Gastrocnemius medialis (tissue), 4 donors: ENCODE measurements around the gene SH3BP2. TPM values are rescaled to one million over a fixed set of nuclear protein-coding genes. Genes with fewer than 3 reads are reported as not detected.

Experiments used
- ATAC-seq, 2 donors: fragments of 150-250 bp; one replicate each; pipeline ENCODE4 v1.9.1; 2016
- DNase-seq, 2 donors: peaks; one replicate each; pipeline ENCODE4 v3.0.0-alpha.2; 2019
- H3K27ac ChIP-seq, 4 donors: fragments of 200-600 bp; sonication (generic); 1 replicate in 1 of 4; 2 replicates in 3 of 4; pipeline ENCODE4 v1.5.1; 2016 to 2018; ENCODE audit warnings: mild to moderate bottlenecking in 2 of 4, moderate library complexity in 1 of 4
- H3K27me3 ChIP-seq, 3 donors: fragments of 200-600 bp; sonication (generic) in 2 of 3; 1 replicate in 1 of 3; 2 replicates in 2 of 3; pipeline versions ENCODE4 v1.5.1 to v1.6.0; 2016 to 2019; ENCODE audit warnings: mild to moderate bottlenecking in 1 of 3, moderate library complexity in 1 of 3
- H3K36me3 ChIP-seq, 2 donors: fragments of 200-600 bp; sonication (generic) in 1 of 2; one replicate each; pipeline ENCODE4 v1.5.1; 2017 to 2018
- H3K4me1 ChIP-seq, 2 donors: fragments of 200-600 bp; sonication (generic) in 1 of 2; one replicate each; pipeline ENCODE4 v1.5.1; 2016 to 2017; ENCODE audit warnings: mild to moderate bottlenecking in 2 of 2
- H3K4me3 ChIP-seq, 4 donors: fragments of 200-600 bp; sonication (generic) in 3 of 4; 1 replicate in 1 of 4; 2 replicates in 3 of 4; pipeline ENCODE4 v1.5.1; 2016 to 2019; ENCODE audit warnings: mild to moderate bottlenecking in 2 of 4
- H3K9me3 ChIP-seq, 3 donors: fragments of 200-600 bp; sonication (generic) in 2 of 3; 1 replicate in 1 of 3; 2 replicates in 2 of 3; pipeline ENCODE4 v1.5.1; 2016 to 2019
- POLR2A ChIP-seq, 2 donors: fragments of 450-650 bp; IDR thresholded peaks; one replicate each; pipeline ENCODE4 v1.6.1; 2017; ENCODE audit warnings: antibody characterized with exemption in 2 of 2, mild to moderate bottlenecking in 2 of 2, moderate library complexity in 2 of 2
- in situ Hi-C, 4 donors: fragments of 200-750 bp; cut with MboI; loops; one replicate each; pipeline versions ENCODE4 v1.15.0 to v1.8.0; 2017; ENCODE audit warnings: low sequenced_read_pairs in 4 of 4
- intact Hi-C: fragments of 100-400 bp; cut with DNase I; formaldehyde crosslinking; loops from one replicate; pipeline ENCODE4 v1.15.1; 2023; ENCODE audit warnings: low total_unique reads
- total RNA-seq, 4 donors: library from RNA; depleted of rRNA; stranded (reverse); fragments of >200 nt; gene quantifications; one replicate each; pipeline versions ENCODE4 v1.1.0 to v1.2.3, GENCODE V29; 2016
- TF ChIP-seq, protein P1 (sequence below), 5 experiments: fragments of 450-650 bp in 3 of 5; fragments of 200-600 bp in 2 of 5; sonication (generic) in 2 of 5; IDR thresholded peaks in 4 of 5; conservative IDR thresholded peaks in 1 of 5; 1 replicate in 4 of 5; 2 replicates in 1 of 5; pipeline ENCODE4 v1.5.1; 2016 to 2019; ENCODE audit warnings: antibody characterized with exemption in 5 of 5, mild to moderate bottlenecking in 3 of 5, moderate library complexity in 3 of 5

The SH3BP2 gene
- total RNA-seq, 4 donors from 2014 or later: 4.8 to 21.5 (median 12.0) TPM

DNA sequence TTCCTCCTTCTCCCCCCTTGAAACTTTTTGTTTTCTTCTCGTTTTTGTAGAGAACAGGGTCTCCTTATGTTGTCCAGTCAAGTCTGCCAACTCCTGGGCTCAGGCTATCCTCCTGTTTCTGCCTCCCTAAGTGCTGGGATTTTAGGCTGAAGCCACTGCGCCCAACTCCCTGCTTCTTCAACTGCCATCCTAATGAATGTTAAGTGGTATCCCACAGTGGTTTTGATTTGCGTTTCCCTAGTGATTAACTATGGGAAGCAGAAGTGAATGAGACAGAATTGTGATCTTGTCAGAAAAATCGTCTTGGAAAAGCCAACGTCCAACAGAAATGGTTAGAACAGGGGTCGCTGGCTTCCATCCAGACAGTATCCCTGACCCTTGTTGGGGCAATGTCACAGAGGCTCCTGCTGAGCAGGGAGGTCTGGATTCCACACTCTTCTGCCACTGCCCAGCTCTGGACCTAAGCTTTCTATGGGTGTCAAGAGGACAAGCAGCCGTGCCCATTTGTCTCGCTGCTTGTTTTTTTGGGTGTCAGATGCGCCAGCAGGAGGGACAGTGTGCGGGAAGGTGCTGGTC, 49.9 kb downstream of the SH3BP2 start:
- Histone ChIP-seq H3K4me3 (peak overlapping the region; percentile 85 to 99 (median 89)), H3K4me1 (peaks cover 36 to 38% of the 10 kb centered on the region in 2 donors), H3K36me3 (no peaks in the 10 kb centered on the region), H3K27ac (peak overlapping the region; percentile 92 to 97 (median 96)), H3K9me3 (no peaks in the 10 kb centered on the region), H3K27me3 (no peaks in the 10 kb centered on the region)
- intact Hi-C loops (loop anchor here (2.0 to 5.0 kb wide), 3 partner anchors 30 to 92 kb away; partner anchors contain the start of gene TNIP2), in situ Hi-C loops (no loop called here)
- ATAC-seq (peak; percentile 8 to 26), DNase-seq (no peak)
- TF ChIP-seq, protein P1, sequence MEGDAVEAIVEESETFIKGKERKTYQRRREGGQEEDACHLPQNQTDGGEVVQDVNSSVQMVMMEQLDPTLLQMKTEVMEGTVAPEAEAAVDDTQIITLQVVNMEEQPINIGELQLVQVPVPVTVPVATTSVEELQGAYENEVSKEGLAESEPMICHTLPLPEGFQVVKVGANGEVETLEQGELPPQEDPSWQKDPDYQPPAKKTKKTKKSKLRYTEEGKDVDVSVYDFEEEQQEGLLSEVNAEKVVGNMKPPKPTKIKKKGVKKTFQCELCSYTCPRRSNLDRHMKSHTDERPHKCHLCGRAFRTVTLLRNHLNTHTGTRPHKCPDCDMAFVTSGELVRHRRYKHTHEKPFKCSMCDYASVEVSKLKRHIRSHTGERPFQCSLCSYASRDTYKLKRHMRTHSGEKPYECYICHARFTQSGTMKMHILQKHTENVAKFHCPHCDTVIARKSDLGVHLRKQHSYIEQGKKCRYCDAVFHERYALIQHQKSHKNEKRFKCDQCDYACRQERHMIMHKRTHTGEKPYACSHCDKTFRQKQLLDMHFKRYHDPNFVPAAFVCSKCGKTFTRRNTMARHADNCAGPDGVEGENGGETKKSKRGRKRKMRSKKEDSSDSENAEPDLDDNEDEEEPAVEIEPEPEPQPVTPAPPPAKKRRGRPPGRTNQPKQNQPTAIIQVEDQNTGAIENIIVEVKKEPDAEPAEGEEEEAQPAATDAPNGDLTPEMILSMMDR (IDR thresholded peaks at IDR 0.05 in 4 of 5, conservative IDR thresholded peaks at IDR 0.05 in 1 of 5): no peak
- no peak for TF ChIP-seq POLR2A (IDR thresholded peaks at IDR 0.05)

DNA sequence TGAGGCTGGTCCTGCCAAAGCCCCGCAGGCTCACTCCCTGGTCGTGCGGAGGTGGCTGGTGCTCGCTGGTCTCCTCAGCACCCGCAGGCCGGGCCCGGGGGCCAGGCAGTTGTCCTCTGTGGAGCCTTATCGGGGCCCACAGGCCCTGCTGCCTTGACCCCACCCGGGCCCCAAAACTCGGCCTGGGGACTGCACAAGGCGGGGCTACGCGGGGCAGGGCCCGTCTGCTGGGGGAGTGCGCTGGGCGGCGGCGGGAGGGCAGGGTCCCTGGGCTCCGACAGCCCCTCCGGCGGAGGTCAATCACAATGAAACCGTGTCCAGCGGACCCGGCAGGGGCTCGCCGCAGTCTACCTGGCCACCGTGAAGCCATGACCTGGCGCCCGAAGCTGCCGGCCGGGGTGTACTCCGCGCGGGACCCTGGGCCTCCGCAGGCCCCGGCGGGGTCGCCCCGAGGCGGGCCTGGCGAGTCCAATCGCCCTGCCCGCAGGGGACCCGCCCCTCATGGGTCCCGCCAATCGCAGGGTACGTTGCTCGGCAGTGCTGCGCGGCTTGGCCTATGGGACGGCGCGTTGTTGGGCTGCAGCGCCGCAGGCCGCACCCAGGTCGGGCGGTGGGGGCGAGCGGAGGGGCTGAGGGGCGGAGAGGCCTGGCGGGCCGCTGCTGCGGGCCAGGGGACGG, 50.5 kb downstream of the SH3BP2 start, which contains the start of gene ADD1:
Gene ADD1 (plus strand): TSS at position 582 of the 678 bp plus-strand sequence. CDS start 32,072 bp downstream, outside the sequence.
- Histone ChIP-seq H3K27ac (peak within 1 kb of the TSS; percentile 92 to 97 (median 96)), H3K27me3 (no peaks in the 10 kb centered on the region), H3K9me3 (no peaks in the 10 kb centered on the region), H3K4me3 (peak within 1 kb of the TSS; percentile 85 to 99 (median 89)), H3K36me3 (no peaks in the 10 kb centered on the region), H3K4me1 (peaks cover 41 to 43% of the 10 kb centered on the region in 2 donors)
- in situ Hi-C loops (no loop called here), intact Hi-C loops (loop anchor here (2.0 to 5.0 kb wide), 3 partner anchors 31 to 91 kb away; partner anchors contain the start of gene TNIP2)
- TF ChIP-seq, protein P1 (IDR thresholded peaks at IDR 0.05 in 4 of 5, conservative IDR thresholded peaks at IDR 0.05 in 1 of 5): no peak
- peak; percentile 89 to 92 for TF ChIP-seq POLR2A (IDR thresholded peaks at IDR 0.05)
- peak; percentile 90 to 91 for ATAC-seq
- peak; percentile 87 to 93 for DNase-seq

DNA sequence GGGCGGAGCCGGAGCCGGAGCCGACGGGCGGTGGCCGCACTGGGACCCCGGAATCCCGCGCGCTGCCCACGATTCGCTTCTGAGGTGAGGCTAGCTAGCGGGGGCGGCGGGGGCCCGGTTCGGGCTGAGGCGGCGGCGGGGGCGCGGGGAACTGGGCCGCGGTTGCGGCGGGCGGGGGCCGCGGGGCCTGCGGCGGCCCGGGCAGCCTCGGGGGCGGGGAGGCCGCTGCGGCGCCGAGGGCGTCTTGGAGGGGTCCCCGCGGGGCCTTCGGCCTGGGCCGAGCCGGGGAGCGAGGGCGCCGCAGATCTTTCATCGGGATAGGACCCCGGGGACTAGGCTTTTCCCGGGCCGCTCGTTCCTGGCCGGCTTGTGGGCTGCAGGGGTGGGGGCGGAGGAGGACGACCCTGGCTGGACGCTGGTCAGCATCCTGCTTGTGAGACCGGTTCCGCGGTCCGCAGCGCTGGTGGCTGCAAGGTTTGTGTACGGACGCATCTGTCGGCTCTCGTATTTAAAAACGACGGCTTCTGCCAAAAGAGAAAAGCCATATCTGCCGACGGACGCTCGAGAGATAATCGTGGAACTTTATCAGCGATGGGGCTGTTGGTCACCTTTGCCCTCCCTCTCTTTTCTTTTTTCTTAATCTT, 51.2 kb downstream of the SH3BP2 start:
- peak overlapping the region; percentile 92 to 97 (median 96) for H3K27ac ChIP-seq
- H3K4me1 ChIP-seq: peaks cover 45 to 49% of the 10 kb centered on the region in 2 donors
- ATAC-seq: peak; percentile 31 to 46
- TF ChIP-seq, protein P1 (IDR thresholded peaks at IDR 0.05 in 4 of 5, conservative IDR thresholded peaks at IDR 0.05 in 1 of 5): no peak
- TF ChIP-seq POLR2A (IDR thresholded peaks at IDR 0.05): no peak
- H3K4me3 ChIP-seq: peak overlapping the region; percentile 85 to 99 (median 89)
- H3K9me3 ChIP-seq: no peaks in the 10 kb centered on the region
- peak in 1 of 2 donors; percentile 41 for DNase-seq
- intact Hi-C loops: loop anchor here (2.0 to 5.0 kb wide), 3 partner anchors 31 to 91 kb away; partner anchors contain the start of gene TNIP2
- no peaks in the 10 kb centered on the region for H3K27me3 ChIP-seq
- no peaks in the 10 kb centered on the region for H3K36me3 ChIP-seq
- in situ Hi-C loops: no loop called here

GRCh38 chr4:2846172-2846571, 53.3 kb downstream of the SH3BP2 start:
- peaks cover 60 to 62% of the 10 kb centered on the region in 2 donors for H3K4me1 ChIP-seq

More at GRCh38 chr4:2846172-2846571, 53.3 kb downstream of the SH3BP2 start:
- H3K4me3 ChIP-seq: peak overlapping the region in 1 of 4 donors; percentile 87
- H3K27ac ChIP-seq: peak overlapping the region; percentile 12 to 92 (median 52)
- H3K9me3 ChIP-seq: no peaks in the 10 kb centered on the region
- DNase-seq: no peak
- in situ Hi-C loops: no loop called here
- no peaks in the 10 kb centered on the region for H3K27me3 ChIP-seq
- intact Hi-C loops: no loop called here
- ATAC-seq: no peak
- H3K36me3 ChIP-seq: no peaks in the 10 kb centered on the region
- TF ChIP-seq, protein P1 (IDR thresholded peaks at IDR 0.05 in 4 of 5, conservative IDR thresholded peaks at IDR 0.05 in 1 of 5): no peak
- no peak for TF ChIP-seq POLR2A (IDR thresholded peaks at IDR 0.05)
